ENCODE measurements around the gene FBRSL1. TPM values are rescaled to one million over a fixed set of nuclear protein-coding genes. Genes with fewer than 3 reads are reported as not detected.

Gene FBRSL1
- polyA plus RNA-seq, 3 donors: 0.39 to 28.7 (median 0.74) TPM

DNA sequence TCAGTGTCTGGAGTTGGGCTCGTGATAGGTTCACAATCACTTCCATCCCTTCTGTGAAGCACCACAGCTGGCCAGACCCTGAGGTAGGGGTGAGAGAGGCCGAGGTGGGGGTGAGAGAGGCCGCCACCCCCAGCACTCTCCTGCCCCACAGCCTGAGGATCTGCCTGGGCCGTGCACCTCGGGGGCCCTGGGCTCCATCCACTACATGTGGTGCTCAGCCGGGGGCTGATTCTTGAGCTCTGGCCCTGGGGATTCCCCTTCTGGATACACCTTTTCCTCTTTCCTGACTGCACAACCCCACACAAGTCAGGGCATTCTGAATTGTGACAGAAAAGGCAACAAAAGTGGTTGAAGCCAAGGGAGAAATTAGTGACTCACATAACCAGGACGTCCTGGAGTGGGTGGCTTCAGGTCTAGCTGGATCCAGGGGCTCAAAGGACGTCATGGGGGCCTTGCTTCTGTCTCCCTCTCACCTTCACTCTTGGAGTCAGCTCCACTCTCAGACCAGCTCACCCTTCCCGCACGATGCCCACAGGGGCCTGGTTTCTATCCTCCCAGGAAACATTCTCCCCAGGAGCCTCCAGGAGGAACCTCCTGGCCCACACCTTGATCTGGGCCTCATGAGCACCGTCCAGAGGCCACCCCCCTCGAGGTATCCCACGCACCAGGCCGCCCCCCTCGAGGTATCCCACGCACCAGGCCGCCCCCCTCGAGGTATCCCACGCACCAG is 12.1 kb upstream of the FBRSL1 start:
- no peak for TF ChIP-seq CTCF (IDR thresholded peaks at IDR 0.05)
- H3K27ac Mint-ChIP-seq: peak overlapping the region in 3 of 7 donors; percentile 70 to 84 (median 71)
- H3K4me3 ChIP-seq (replicated peaks in 1 of 3; ENCODE audit: low read depth in 2 of 3, low read length in 3 of 3): peak overlapping the region in 1 of 3 experiments; percentile 66
- H3K27me3 ChIP-seq (ENCODE audit: control insufficient read depth in 2 of 2, insufficient read depth in 2 of 2, low read length in 2 of 2): no peaks in the 10 kb centered on the region
- H3K9me3 Mint-ChIP-seq: peaks cover 0 to 14% (median 2%) of the 10 kb centered on the region in 7 donors
- H3K36me3 ChIP-seq (replicated peaks in 1 of 2; ENCODE audit: control insufficient read depth in 1 of 2, insufficient read depth in 2 of 2, low read length in 2 of 2): no peaks in the 10 kb centered on the region
- H3K27ac ChIP-seq (ENCODE audit: low read depth in 1 of 2, low read length in 2 of 2): peak overlapping the region; percentile 13 to 61
- DNase-seq: peak in 2 of 3 donors; percentile 13 to 61
- H3K36me3 Mint-ChIP-seq: no peaks in the 10 kb centered on the region
- H3K4me2 ChIP-seq (replicated peaks; ENCODE audit: extremely low read depth, low read length, poor library complexity, severe bottlenecking): no peak overlapping the region
- H3K79me2 ChIP-seq (ENCODE audit: insufficient read depth, low read length): no peaks in the 10 kb centered on the region
- no peak overlapping the region for H3K9ac ChIP-seq (ENCODE audit: insufficient read depth, low read length, poor library complexity, severe bottlenecking)
- peaks cover 6 to 33% (median 16%) of the 10 kb centered on the region in 3 donors for H3K27me3 Mint-ChIP-seq (ENCODE audit: low read depth in 3 of 3)
- no peaks in the 10 kb centered on the region for H4K20me1 ChIP-seq (ENCODE audit: insufficient read depth, low read length)
- H3K4me3 Mint-ChIP-seq: peak overlapping the region in 1 of 2 donors; percentile 68
- no peak overlapping the region for H2AFZ ChIP-seq (ENCODE audit: insufficient read depth, low read depth, low read length, poor library complexity, severe bottlenecking)
- H3K4me1 ChIP-seq (ENCODE audit: control insufficient read depth in 1 of 2, insufficient read depth in 2 of 2, low read length in 2 of 2): peaks cover 68 to 81% of the 10 kb centered on the region in 2 donors
- peaks cover 50% of the 10 kb centered on the region for H3K4me1 Mint-ChIP-seq
- peaks cover 0 to 3% of the 10 kb centered on the region in 2 donors for H3K9me3 ChIP-seq (replicated peaks in 1 of 2; ENCODE audit: control insufficient read depth in 1 of 2, insufficient read depth in 1 of 2, low read length in 2 of 2)
- 89% methylated on average over 6 of the region's 19 CpGs for WGBS (ENCODE audit: insufficient coverage)
- intact Hi-C loops (cut with micrococcal nuclease): no loop called here

- Histone ChIP-seq H3K27me3 (ENCODE audit: control insufficient read depth in 2 of 2, insufficient read depth in 2 of 2, low read length in 2 of 2) (no peaks in the 10 kb centered on the region), H3K4me3 (replicated peaks in 1 of 3; ENCODE audit: low read depth in 2 of 3, low read length in 3 of 3) (no peak overlapping the region), H3K9me3 (replicated peaks in 1 of 2; ENCODE audit: control insufficient read depth in 1 of 2, insufficient read depth in 1 of 2, low read length in 2 of 2) (peaks cover 0 to 3% of the 10 kb centered on the region in 2 donors), H3K79me2 (ENCODE audit: insufficient read depth, low read length) (no peaks in the 10 kb centered on the region), H2AFZ (ENCODE audit: insufficient read depth, low read depth, low read length, poor library complexity, severe bottlenecking) (no peak overlapping the region), H3K9ac (ENCODE audit: insufficient read depth, low read length, poor library complexity, severe bottlenecking) (no peak overlapping the region), H3K36me3 (replicated peaks in 1 of 2; ENCODE audit: control insufficient read depth in 1 of 2, insufficient read depth in 2 of 2, low read length in 2 of 2) (no peaks in the 10 kb centered on the region), H3K4me2 (replicated peaks; ENCODE audit: extremely low read depth, low read length, poor library complexity, severe bottlenecking) (no peak overlapping the region), H3K4me1 (ENCODE audit: control insufficient read depth in 1 of 2, insufficient read depth in 2 of 2, low read length in 2 of 2) (peaks cover 68 to 83% of the 10 kb centered on the region in 2 donors), H4K20me1 (ENCODE audit: insufficient read depth, low read length) (no peaks in the 10 kb centered on the region), H3K27ac (ENCODE audit: low read depth in 1 of 2, low read length in 2 of 2) (no peak overlapping the region)
- H3K4me1 Mint-ChIP-seq: peaks cover 50% of the 10 kb centered on the region
- DNase-seq: no peak
- no peak overlapping the region for H3K4me3 Mint-ChIP-seq
- 99% methylated on average over 11 of the region's 15 CpGs for WGBS (ENCODE audit: insufficient coverage)
- H3K36me3 Mint-ChIP-seq: no peaks in the 10 kb centered on the region
- intact Hi-C loops (cut with micrococcal nuclease): no loop called here
- peaks cover 0 to 14% (median 2%) of the 10 kb centered on the region in 7 donors for H3K9me3 Mint-ChIP-seq
- peak overlapping the region in 3 of 7 donors; percentile 41 to 68 (median 65) for H3K27ac Mint-ChIP-seq
- TF ChIP-seq CTCF (IDR thresholded peaks at IDR 0.05): no peak
- peaks cover 6 to 33% (median 18%) of the 10 kb centered on the region in 3 donors for H3K27me3 Mint-ChIP-seq (ENCODE audit: low read depth in 3 of 3)
These were observed 11.5 kb upstream of the FBRSL1 start for GRCh38 chr12:132478433-132478803.
